Fibroblast of pulmonary artery (primary cell): ENCODE measurements around the gene ARHGAP29.

Source experiments
- DNase-seq: peaks from one replicate; pipeline ENCODE4 v3.0.0-alpha.2; 2010; ENCODE audit warnings: low read depth
- H3K4me3 ChIP-seq: replicated peaks from 2 replicates; pipeline ENCODE4 v1.5.1; 2011; ENCODE audit warnings: low read depth, mild to moderate bottlenecking, control low read depth, low read length, moderate library complexity
- CTCF ChIP-seq: IDR thresholded peaks from 2 replicates; pipeline ENCODE4 v1.5.1; 2011; ENCODE audit warnings: mild to moderate bottlenecking, control low read depth, low read length, inconsistent platforms; ENCODE audit errors: missing control alignments

ARHGAP29 gene

DNA sequence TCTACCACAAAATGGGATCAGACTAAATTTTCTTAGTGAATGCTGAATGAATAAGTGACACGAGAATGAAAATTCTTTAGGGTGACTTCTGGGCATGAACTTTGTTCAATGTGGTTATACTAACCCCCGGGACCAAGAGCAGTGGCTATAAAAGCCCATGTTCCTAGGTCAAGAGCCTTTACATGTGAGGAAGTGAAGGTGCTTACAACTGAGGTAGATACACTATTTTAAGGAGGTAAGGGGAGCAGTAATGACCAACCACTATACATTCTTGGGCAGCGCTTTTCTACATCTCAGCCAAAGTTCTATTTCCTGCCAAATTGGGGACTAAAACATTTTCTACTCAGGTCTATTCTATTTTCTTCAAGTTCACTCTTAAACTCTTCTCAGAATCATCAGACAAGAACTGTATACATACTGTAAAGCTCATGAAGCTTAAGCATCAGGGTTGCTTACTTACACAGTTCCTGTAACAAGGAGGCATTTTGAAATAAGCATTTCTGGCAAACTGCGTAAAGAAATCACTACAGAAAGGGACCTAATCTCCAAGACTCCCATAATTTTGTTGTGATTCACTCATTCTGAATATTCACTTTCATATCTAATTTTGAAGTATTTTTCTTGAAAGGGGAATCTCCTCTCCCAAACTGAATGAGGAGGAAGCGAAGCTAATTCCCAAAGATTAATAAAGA lies 8.5 kb upstream of the ARHGAP29 start:
- peak overlapping the region; percentile 90 for H3K4me3 ChIP-seq
- peak; percentile 73 for DNase-seq
- no peak for TF ChIP-seq CTCF

DNA sequence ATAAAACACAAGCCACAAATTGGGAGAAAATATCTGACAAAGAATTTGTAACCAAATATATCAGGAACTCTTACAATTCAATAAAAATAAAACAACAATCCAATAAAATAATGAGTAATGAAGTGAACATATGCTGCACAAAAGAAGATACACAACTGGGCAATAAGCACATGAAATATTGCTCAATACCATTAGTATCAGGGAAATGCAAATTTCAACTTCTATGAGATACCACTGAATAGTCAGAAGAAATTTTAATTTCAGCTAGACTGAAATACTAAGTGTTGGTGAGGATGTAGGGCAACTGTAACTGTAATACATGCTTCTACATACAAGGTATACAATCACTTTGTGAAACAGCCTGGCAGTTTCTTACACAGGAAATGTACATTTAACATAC lies 7.4 kb upstream of the ARHGAP29 start:
- DNase-seq, result no peak
- no peak for TF ChIP-seq CTCF
- H3K4me3 ChIP-seq, result peak overlapping the region; percentile 90

- no peak for TF ChIP-seq CTCF
- no peak for DNase-seq
- H3K4me3 ChIP-seq, result no peak overlapping the region
Observed at GRCh38 chr1:94243665-94244064, 6.3 kb upstream of the ARHGAP29 start.

DNA sequence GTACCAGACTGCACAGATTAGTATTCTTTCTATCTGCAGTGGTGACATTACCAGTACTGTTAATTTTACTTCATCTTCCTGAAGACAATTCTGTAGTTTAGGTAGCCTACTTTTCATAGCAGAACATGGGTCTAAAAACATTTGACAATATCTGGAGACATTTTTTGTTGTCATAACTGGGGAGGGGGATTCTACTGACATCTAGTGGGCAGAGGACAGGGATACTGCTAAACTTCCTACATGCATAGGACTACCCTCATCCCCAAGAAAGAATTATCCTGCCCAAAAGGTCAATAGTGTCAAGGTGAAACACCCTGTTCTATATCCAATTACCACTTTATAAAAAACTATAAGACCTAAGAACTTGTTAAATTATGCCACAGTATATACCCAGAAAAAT lies 3.4 kb upstream of the ARHGAP29 start:
- no peak overlapping the region for H3K4me3 ChIP-seq
- DNase-seq, result peak; percentile 49
- peak; percentile 41 for TF ChIP-seq CTCF

- no peak for DNase-seq
- no peak for TF ChIP-seq CTCF
- no peak overlapping the region for H3K4me3 ChIP-seq
Observed at GRCh38 chr1:94239796-94240195, 2.4 kb upstream of the ARHGAP29 start.

DNA sequence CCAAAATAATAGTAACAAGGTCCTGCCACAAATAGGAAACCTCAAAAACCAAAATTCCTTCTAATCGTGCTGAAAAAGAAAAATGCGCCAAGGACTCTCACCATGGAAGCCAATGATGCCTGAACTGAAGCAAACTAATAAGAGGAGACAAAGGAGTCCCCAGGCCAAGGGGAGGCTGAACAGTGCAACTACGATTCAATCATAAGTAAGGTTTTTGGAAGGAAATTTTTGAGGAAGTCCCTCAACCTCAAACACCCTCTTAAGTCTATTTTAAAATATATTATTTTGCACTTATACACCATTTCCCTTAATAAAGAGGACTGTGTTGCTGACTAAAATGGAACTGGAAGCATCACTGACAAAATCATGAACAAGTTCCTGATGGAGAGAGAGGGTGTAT lies 1.7 kb upstream of the ARHGAP29 start:
- no peak for TF ChIP-seq CTCF
- H3K4me3 ChIP-seq, result no peak overlapping the region
- no peak for DNase-seq

DNA sequence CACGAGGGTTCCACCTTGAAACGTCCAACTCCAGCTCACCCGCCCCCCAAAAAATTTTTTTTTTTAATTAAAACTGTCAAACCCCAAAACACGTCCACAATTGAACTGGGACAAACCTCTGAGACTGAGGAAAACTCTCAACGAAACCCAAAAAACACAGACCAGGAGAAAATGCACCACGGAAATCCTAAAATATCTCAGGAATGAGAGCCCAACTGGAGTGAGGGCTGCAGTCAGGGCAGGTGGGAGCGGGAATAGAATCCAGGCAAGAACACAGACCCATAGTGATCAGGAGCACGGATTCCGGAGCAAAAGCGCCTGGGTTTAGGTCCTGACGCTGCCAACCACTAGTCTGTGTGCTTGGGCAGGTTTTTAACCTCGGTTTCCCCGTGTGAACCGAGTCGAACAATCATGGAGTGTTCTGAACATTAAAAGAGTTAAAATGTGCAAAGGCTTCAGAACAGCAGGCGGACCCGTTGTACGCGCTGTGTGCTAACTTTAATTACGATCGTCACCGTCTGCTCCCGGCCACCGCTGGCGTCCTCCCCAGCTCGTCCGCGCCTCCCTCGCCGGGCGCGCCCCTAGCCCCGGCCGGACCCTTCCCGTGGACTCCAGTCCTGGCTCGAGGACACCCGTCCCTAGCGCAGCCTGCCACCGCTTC lies 624 bp downstream of the ARHGAP29 start:
- H3K4me3 ChIP-seq, result peak overlapping the region; percentile 93
- TF ChIP-seq CTCF, result peak; percentile 36
- DNase-seq, result peak; percentile 56
